HG03460 (cell line): ENCODE data around the gene LIPG.

Source experiments
- ATAC-seq: cut with Tn5 transposase; IDR thresholded peaks from one replicate; pipeline ENCODE4 v1.9.1; 2021; ENCODE audit not compliant: unreplicated experiment

The LIPG gene

DNA sequence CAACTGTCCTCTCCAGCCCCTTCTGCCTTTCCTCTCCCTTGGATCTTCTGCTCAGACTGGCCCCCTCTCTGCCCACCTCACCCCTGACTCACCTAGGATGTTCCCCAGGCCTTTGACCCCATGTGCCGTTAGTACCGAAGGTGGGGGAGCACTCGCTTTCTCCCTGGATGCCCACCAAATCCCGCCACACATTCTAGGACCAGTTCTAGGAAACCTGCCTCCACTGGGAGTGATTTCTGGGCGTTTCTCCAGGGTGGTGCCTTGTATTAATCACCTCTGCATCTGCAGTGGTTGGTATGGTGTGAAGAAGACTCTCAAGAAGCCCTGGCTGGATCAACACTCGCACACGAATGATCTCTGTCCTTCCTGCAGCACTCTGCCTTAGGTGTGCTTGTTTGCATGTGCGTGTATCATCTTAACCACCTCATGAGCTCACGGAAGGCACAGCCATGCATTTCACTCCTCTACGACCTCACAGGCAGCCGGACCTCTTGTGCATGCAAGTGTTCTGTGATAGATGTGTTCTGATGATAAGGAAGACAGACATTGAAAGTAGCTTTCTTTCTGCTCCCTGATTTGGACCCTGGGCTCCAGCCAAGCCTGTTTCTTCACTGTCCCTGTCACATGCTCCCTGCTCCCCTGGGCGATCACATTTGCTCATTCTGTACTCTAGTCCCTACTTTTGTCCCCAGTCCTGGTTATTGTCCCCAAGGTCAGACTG lies 69.4 kb downstream of the LIPG start:
- no peak for ATAC-seq

DNA sequence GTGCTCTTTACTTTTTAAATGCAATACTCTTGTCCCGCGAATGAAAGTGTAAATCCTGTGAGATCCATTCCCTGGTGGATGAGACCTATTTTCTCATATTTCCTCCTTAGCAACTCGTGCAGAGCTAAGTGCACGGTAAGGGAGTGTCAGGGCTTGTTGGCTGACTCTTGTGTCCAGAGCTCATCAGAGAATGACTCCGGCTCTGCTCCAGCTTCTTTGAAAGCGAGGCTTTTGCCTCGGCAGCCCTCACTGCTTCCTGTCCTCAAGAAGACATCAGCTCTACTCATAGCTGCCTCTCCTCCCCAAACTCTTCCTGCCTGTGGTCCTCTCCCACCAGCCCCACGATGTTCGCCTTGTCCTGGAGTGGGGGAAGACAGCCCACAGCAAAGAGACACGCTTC lies 70.7 kb downstream of the LIPG start:
- no peak for ATAC-seq

DNA sequence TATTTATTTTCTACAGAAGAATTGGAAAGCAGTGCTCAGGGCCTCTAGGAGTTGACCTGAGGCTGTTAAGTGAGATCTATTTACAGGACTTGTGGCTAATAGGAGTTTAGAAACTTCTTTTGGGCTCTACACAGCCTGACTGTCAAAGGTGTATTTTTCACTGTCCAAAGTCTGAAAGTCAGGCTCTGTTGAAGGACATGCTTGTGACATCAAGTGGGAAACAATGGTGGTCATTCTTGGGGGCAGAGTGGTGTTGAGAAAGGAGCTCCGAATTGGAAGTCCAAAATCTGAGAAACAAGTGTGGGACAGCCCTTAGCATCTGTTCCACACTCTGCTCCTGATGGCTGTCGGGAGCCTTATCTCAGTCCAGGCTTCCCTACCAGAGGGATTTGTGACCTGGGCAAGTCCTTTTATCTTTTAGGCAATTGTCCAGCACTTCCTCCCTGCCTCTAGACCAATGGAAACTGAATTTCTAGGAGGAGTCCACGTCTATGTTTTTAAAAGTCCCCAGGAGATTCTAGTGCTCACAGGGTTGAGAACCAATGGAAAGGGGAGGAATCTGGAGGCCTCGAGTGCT lies 76.4 kb downstream of the LIPG start:
- no peak for ATAC-seq

DNA sequence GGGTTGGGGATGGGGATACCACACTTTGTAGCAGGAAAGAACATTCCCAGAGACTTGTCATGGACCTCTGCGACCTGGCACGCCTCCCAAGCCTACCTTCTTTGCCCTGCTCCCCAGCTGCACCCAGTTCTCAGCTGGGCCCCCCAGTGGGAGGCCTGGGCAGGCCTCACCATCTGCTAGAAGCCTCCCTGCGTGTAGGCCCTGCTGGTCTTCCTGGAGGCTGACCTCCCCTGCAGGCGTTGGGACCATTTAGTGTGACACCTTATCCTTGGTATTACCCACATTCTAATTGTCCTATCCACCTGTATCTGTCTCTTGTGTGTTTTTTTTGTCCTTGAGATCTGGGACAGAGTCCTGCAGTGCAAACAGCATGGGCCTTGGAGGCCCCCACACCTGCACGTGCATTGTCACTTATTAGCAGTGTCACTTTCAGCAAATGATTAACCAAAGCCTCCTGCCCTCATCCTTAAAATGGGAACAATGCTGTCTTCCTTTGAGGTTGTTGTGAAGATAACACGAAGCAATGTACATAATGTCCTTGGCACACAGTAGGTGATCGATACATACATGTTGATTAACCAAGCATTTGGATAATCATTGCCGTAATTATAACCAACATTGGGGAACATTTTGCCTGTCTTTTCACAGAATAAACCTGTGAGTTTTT lies 77.2 kb downstream of the LIPG start:
- ATAC-seq: no peak

DNA sequence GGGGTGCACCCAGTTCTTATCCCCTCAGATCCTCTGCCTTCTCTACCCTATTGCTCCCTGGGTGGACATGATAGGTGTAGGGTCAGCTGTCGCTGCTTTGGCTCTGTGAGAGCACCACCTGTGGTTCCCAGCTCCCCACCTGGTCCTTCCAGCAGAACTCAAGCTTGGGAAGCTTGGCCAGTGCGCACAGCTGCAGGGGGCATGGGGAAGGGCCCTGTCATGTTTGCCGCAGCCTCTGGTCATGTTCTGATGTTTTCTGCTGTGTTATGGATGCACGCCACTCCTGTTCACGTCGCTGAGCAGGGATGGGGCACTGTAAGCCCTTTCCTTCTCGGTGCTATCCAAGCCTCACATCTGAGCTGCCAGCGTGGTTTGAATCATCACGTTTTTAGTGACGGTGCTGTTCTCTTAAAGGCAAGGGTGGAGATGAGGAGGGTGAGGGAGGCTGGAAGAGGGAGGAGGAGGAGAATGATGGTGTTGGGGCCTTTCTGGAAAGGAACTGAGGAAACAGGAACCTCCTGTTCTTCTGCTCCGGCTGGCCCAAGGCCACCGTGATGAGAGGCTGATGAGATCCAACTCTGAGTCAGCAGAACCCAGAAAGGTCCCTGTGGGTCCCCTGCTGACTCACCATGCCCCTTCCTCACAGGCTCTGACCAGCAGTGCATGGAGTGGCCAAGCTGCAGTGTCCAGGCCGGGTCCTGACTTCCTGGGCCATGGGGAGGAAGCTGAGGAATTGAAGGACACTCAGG lies 78.0 kb downstream of the LIPG start:
- ATAC-seq: no peak

DNA sequence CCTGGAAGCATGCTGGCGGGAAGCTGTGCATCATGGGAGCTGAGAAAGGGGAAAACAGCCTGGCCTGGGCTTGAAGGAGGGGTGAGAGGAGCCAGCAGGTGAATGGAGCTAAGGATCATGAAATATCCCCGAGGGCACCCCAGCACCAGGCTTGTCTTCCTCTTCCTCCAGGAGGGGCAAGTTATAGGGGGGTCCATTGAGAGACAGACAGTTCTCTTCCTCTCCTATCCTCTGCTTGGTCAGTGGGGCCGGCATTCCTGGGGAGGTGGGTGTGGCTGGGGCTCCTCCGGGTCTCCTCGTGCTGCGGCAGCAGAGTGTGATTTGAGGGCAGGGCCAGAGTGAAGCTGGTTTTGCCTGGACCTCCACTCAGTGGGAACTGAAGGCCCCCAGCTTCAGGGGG lies 78.9 kb downstream of the LIPG start:
- ATAC-seq: no peak

DNA sequence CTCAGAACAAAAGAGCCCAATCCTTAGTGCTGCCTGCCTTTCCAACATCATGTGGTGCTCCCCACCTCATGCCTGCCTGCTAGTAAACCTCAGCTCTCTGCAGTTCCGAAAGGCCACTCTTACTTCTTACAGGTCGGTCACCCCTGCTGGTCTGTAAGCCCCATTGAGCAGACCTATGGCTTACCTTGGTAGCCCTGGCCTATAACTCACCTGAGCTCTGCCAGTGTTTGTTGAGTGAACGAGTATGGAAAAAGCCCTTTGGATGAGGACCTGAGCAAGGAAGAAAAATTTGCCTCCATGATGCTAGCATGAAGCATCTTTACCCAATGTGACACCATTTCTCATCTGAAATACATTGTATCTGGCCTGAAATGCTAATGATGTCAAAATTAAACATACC lies 83.3 kb downstream of the LIPG start:
- no peak for ATAC-seq

DNA sequence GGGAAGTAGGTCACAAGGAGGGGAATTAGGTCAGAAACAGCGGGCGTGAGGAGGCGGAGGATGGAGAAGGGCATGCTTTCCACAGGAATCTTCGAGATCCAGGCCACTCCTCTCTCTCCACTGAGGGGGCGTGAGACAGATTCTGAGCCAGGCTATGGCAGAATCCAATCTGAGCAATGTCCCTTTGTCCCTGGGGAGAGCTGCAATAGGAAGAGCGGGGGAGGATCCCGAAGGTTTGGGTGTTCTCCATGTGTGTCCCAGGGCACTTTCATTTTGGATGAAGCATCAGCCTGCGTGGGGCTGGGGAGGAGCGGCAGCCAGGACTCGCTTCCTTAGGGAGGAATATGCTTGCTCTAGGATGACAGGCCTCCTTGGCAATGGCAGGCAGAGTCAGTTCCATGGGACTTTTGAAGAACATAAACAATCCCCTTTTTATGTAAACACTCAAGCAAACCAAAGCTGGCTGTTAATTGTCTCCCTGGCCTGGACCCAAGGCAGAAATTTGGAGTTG lies 84.0 kb downstream of the LIPG start:
- ATAC-seq: no peak

DNA sequence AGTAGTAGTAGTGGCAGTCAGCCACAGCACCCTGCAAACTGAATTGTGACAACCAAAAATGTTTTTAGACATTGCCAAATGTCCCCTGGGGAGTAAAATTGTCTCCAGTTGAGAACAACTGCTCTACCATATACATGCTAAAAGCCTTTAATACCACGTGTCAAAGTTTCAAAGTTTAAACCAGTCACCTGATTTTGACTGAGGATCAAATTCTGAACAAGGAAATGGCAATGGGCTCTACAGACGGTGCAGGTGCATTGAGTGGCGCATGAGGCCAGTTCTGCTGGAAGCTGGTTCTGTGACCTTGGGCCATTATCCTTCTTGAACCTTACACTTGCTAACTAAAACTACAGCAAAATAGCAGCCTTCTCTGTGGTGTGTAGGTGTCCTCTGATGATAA lies 85.0 kb downstream of the LIPG start:
- no peak for ATAC-seq

DNA sequence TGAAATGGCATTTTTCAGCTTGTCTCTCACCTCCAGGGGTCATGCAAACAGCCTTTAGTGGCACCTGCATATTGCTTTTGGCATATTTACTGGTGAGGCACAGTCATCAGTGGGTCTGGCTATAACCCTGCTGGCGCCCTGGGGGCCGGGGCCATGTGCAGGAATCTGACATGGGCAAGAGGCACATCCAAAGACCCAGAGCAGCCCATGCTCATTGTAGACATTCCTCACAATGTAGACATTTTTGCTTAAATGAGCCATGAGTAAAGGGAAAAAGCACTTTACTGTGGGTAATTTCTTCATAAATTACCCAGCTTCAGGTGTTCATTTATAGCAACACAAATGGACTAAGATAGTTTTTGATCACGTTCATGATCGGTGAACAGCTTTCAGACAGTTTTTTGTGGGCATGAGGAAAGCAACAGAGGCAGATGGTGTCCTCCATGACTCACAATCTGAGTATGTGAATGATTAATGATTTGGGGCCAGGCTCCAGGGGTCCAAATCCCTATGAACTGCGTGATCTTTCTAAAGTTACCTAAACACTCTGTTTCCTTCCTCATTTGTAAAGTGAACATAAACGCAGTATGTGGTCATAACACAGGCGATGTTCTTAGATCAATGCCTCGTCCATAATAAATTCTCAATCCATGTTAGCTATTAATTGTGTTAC lies 85.8 kb downstream of the LIPG start:
- no peak for ATAC-seq

DNA sequence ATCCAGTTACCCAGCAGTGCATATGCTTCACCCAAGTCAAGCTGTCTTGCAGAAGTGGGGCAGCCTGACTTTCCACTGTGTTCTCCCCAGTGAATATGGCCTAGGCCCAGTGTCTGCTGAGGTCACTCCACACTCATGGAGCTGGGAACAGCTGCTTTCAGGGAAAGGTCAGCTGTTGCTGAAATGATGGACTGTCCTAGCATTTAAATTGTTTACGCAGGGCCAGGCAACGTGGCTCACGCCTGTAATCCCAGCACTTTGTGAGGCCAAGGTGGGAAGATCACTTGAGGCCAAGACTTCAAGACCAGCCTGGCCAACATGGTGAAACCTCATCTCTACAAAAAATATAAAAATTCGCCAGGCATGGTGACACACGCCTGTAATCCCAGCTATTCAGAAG lies 86.5 kb downstream of the LIPG start:
- ATAC-seq: no peak
